Measurements from ENCODE around the gene ADAMTS16.

Gene ADAMTS16

GRCh38 chr5:5367739-5368138 lies 227.6 kb downstream of the ADAMTS16 start:
- in situ Hi-C loops (cut with MboI; ENCODE audit: low sequenced_read_pairs), result no loop called here

GRCh38 chr5:5369051-5369605 lies 229.0 kb downstream of the ADAMTS16 start:
- in situ Hi-C loops (cut with MboI; ENCODE audit: low sequenced_read_pairs), result no loop called here

Data from hTERT RPE-1 (cell line).